Activated naive CD8-positive, alpha-beta T cell treated with anti-CD3 and anti-CD28 coated beads, Interleukin-2, amount 10 ng/mL, durations not matched to agents 7 days and 5 days (primary cell): ENCODE data around the gene IL11RA. TPM values are rescaled to one million over a fixed set of nuclear protein-coding genes. Genes with fewer than 3 reads are reported as not detected.

Experiments used
- ATAC-seq: fragments of 150-1000 bp; cut with Tn5 transposase; one replicate; pipeline ENCODE4 v1.10.0; 2021; ENCODE audit warnings: low read depth, moderate library complexity
- POLR2A ChIA-PET: fragments of 350-600 bp; sonication (Branson Sonifier 250); formaldehyde crosslinking; loops from one replicate; lab custom pipeline; 2021; ENCODE audit warnings: antibody characterized with exemption; lab: Charles Lee
- DNase-seq: peaks from one replicate; pipeline ENCODE4 v3.0.0; 2021
- H3K27ac Mint-ChIP-seq: one replicate; pipeline ENCODE4 v1.8.0; 2022; ENCODE audit warnings: mild to moderate bottlenecking, mixed read lengths
- H3K27me3 Mint-ChIP-seq: one replicate; pipeline ENCODE4 v1.8.0; 2022; ENCODE audit warnings: mild to moderate bottlenecking, moderate library complexity, mixed read lengths
- H3K36me3 Mint-ChIP-seq: one replicate; pipeline ENCODE4 v1.8.0; 2021; ENCODE audit warnings: mild to moderate bottlenecking, mixed read lengths
- H3K4me1 Mint-ChIP-seq: one replicate; pipeline ENCODE4 v1.8.0; 2021; ENCODE audit warnings: mixed read lengths
- H3K4me3 Mint-ChIP-seq: one replicate; pipeline ENCODE4 v1.8.0; 2022; ENCODE audit warnings: mild to moderate bottlenecking, moderate library complexity, mixed read lengths
- H3K9me3 Mint-ChIP-seq: one replicate; pipeline ENCODE4 v1.8.0; 2021; ENCODE audit warnings: mixed read lengths
- total RNA-seq, 2 experiments: library from RNA; stranded (reverse); gene quantifications; one replicate each; pipeline ENCODE4 v1.2.3, GENCODE V29; 2021

IL11RA gene
- total RNA-seq, 2 experiments from 2014 or later: 77.0 to 79.1 TPM

DNA sequence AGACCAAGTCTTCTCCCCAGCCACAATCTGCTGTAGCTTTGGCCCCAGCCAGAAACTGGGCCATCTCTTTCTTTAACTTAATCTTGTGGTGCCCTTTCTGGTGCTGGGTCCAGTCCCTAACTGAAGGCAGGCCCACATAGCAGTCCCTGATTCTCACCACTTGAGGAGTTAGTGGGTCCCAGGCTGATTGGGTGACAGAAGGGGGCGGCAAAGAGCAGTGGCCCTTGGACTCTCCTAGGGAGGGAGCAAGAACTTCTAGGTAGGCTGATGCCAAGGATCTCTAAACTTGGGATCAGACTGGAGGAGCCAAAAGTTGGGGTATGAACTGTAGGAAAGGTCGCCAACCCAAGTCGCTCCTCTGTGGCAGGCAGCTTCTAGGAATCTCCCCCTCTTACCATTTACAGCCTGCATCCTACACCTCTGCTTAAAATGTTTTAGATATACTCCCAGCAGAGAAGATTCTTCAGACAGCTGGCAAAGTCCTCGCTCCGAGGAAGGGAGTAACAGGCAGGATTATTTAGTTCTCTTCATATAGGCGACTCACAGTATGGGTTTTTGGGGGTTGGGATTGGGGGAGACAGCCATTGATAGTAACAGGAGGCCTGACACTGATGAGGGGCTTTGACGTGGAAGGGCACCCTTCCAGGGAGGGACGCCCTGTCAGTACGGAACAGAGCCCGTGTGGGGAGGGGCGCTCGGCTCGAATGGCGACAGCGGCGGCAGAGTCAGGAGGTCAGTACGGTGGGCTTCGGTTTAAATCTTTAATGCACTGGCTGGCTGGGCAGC is 12.5 kb downstream of the IL11RA start:
- peaks cover 32% of the 10 kb centered on the region for H3K4me1 Mint-ChIP-seq
- H3K4me3 Mint-ChIP-seq: peak overlapping the region; percentile 91
- peak overlapping the region; percentile 85 for H3K27ac Mint-ChIP-seq
- peaks cover 26% of the 10 kb centered on the region for H3K36me3 Mint-ChIP-seq
- DNase-seq (peak; percentile 83), ATAC-seq (peak; percentile 63)
- no peaks in the 10 kb centered on the region for H3K27me3 Mint-ChIP-seq
- peaks cover 3% of the 10 kb centered on the region for H3K9me3 Mint-ChIP-seq
- POLR2A ChIA-PET: interaction anchor here (0.6 to 3.3 kb wide), 8 partner anchors 11 to 44 kb away, joined by 3 to 47 read pairs (median 4); partner anchors contain the start of genes DCTN3, GALT, IL11RA and SIGMAR1

DNA sequence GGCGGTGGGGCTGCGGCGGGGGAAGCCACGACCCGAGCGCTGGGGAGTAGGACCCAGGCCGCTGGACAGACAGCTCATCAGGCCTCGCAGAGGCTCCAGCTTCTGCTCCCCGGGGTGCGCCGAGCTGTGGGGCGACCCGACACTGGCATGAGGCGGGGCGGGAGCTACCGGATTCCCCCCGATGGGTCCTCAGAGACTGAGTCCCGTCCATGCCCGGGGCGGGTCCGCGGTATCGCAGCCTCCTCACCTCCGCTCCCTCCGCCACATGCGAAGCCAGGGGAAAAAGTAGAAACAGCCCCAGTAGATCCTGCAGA is 13.0 kb downstream of the IL11RA start:
- Mint-ChIP-seq H3K27ac (peak overlapping the region; percentile 91), H3K9me3 (peaks cover 6% of the 10 kb centered on the region), H3K4me1 (peaks cover 32% of the 10 kb centered on the region), H3K4me3 (peak overlapping the region; percentile 91), H3K36me3 (peaks cover 31% of the 10 kb centered on the region), H3K27me3 (no peaks in the 10 kb centered on the region)
- ATAC-seq: no peak
- no peak for DNase-seq
- POLR2A ChIA-PET: interaction anchor here (0.6 to 3.3 kb wide), 8 partner anchors 11 to 45 kb away, joined by 3 to 47 read pairs (median 4); partner anchors contain the start of genes DCTN3, GALT, IL11RA and SIGMAR1

DNA sequence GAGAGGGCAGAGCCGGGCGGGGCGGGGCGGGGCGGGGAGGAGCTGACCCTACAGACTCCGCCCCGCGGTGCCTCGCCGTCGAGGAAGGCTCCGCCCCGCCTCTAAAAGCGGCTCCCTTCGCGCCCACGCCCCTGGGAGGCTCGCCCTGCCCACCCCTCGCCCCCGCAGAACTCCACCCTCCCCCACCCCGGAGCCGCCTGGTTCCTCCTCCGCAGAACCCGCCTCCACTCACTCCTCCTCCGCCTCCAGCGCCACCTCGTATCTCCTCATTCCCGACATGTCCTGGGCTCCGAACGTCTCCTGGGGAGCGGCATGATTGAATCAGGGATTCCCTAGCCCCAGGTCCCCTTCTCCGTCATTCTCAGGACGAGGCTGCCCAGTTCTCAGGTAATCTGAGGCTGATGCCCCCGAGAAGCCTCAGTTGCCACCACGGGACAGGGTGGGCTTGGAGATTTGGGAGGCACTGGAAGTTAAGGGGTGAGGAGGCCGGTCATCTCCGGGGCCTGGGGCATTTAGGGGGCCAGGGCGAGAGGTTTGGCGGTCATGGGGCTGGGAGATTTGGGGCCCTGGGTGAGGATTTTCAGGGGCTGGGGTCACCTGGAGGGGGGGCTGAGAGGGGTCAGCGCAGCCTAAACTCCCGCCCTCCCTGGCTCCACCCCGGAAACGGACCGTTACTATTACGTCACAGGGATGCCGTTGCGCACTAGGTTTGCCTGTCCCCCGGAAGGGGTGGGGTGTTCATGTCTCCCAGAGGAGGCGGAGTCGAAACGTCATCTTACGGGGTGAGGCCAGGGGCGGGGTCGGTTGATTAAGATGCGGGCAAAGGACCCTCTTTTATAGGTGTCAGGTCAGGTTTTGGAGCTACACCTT is 13.6 kb downstream of the IL11RA start:
- Mint-ChIP-seq H3K36me3 (peaks cover 30% of the 10 kb centered on the region), H3K27me3 (no peaks in the 10 kb centered on the region), H3K4me1 (peaks cover 32% of the 10 kb centered on the region), H3K27ac (peak overlapping the region; percentile 91), H3K9me3 (peaks cover 6% of the 10 kb centered on the region), H3K4me3 (peak overlapping the region; percentile 91)
- ATAC-seq (peak; percentile 73), DNase-seq (peak; percentile 85)
- POLR2A ChIA-PET: interaction anchor here (0.9 to 3.3 kb wide), 7 partner anchors 10 to 32 kb away, joined by 3 to 47 read pairs (median 4); partner anchors contain the start of genes GALT, IL11RA and SIGMAR1

DNA sequence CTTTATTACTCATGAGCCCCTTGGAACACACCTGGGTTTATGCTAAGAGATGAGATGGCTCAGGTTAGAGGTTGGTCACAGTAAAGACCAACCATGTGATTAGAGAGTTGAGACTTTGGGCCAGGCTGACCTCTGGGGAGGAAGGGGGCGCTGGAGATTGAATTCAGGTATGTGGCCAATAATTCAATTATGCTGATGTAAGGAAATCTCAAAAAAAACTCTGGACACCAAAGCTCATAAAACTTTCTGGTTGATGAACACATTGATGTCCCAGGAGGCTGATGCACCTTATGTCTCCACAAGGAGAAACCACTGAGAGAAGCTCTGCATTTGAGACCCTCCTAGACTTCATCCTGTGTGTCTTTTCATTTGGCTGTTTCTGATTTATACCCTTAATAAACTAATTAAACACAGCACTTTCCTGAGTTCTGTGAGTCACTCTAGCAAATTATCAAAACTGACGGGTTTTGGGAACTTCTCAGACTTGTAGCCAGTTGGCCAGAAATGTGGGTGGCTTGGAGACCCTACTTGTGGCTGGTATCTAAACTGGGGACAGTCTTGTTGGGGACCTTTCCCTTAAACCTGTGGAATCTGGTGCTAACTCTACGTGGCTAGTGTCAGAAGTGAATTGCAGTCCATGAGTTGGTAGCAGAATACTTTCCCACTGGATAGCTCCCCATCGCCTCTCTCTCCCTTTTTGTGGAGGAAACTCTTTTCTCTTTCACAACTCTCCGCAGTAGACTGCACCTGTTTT is 18.0 kb downstream of the IL11RA start:
- Mint-ChIP-seq H3K27me3 (no peaks in the 10 kb centered on the region), H3K4me1 (peaks cover 8% of the 10 kb centered on the region), H3K27ac (no peak overlapping the region), H3K4me3 (no peak overlapping the region), H3K36me3 (peaks cover 25% of the 10 kb centered on the region), H3K9me3 (peaks cover 6% of the 10 kb centered on the region)
- POLR2A ChIA-PET: no interaction called here
- ATAC-seq: no peak
- no peak for DNase-seq

DNA sequence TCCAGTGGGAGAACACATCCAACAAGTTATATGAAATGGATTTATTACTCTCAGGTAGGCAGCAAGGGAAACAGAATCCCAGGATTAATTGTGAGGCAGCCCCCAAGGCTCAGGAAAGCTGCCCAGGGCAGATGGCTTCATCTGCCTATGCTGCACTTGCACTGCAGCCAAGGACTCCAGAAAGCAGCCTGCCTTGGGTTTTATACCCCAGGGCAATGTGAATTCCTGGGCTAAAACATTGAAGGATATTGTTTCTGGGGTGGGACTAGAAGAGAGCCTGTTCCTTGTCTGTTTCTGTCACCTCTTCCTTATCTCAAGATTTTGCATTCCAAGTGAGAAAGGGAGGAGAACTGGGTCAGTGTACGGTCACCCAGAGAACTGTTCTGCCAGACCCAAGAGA is 19.3 kb downstream of the IL11RA start:
- no peak overlapping the region for H3K4me3 Mint-ChIP-seq
- no peak overlapping the region for H3K27ac Mint-ChIP-seq
- peaks cover 6% of the 10 kb centered on the region for H3K9me3 Mint-ChIP-seq
- ATAC-seq: no peak
- H3K27me3 Mint-ChIP-seq: peaks cover 2% of the 10 kb centered on the region
- H3K4me1 Mint-ChIP-seq: peaks cover 7% of the 10 kb centered on the region
- POLR2A ChIA-PET: no interaction called here
- no peak for DNase-seq
- H3K36me3 Mint-ChIP-seq: peaks cover 25% of the 10 kb centered on the region

DNA sequence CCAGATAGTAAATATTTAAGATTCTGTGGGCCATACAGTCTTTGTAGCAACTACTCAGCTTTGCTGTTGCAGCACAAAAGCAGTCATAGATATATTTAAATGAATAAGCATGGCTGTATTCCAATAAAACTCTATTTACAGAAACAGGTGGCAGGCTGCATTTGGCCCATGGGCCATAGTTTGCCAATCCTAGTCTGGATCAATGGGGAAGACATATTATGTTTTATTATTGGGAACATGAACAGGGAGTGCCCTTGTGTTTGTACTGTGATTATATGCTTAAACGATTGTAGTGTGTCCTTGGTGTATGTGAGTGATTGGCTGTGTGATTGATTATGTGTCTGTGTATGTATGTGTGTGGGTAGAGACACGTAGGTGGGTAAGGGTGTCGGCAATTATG is 22.5 kb downstream of the IL11RA start:
- peaks cover 2% of the 10 kb centered on the region for H3K27me3 Mint-ChIP-seq
- POLR2A ChIA-PET: no interaction called here
- DNase-seq (no peak), ATAC-seq (no peak)
- H3K9me3 Mint-ChIP-seq: peaks cover 2% of the 10 kb centered on the region
- H3K4me3 Mint-ChIP-seq: no peak overlapping the region
- H3K4me1 Mint-ChIP-seq: peaks cover 4% of the 10 kb centered on the region
- peaks cover 7% of the 10 kb centered on the region for H3K36me3 Mint-ChIP-seq
- no peak overlapping the region for H3K27ac Mint-ChIP-seq

DNA sequence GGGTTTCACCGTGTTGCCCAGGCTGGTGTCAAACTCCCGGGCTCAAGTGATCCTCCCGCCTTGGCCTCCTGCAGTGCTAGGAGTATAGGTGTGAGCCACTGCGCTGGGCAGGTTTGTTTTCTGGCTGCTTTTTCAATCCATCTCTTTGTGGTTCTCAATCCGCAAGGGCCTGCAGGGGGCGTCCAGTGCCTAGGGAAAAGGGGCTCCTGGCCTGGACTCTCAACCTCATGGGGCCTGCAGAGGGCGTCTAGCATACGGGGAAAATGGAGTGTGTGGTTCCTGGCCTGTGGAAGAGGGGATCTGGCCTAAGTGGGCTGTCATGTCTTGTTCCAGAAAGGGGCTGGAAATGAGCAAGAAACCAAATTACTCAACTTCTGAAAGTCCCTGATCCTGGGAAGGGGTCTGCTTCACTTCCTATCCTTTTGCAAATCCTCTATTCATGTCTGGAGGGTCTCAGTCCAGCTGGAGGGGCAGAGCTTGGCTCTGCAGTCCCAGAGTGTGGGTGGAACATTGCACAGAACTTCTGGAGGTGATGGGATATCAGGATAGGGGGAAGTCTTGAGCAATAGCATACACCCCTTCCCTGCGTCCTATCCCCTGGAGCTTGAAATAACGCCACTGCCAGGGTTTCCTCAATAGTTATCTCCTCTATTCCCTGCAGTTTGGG is 23.2 kb downstream of the IL11RA start:
- ATAC-seq (peak; percentile 75), DNase-seq (peak; percentile 62)
- Mint-ChIP-seq H3K36me3 (peaks cover 2% of the 10 kb centered on the region), H3K27me3 (peaks cover 2% of the 10 kb centered on the region), H3K4me3 (no peak overlapping the region), H3K9me3 (no peaks in the 10 kb centered on the region), H3K4me1 (peaks cover 4% of the 10 kb centered on the region), H3K27ac (no peak overlapping the region)
- POLR2A ChIA-PET: interaction anchor here (0.9 kb wide), 1 partner anchor 10 kb away, joined by 3 read pairs; no protein-coding TSS in a partner anchor

DNA sequence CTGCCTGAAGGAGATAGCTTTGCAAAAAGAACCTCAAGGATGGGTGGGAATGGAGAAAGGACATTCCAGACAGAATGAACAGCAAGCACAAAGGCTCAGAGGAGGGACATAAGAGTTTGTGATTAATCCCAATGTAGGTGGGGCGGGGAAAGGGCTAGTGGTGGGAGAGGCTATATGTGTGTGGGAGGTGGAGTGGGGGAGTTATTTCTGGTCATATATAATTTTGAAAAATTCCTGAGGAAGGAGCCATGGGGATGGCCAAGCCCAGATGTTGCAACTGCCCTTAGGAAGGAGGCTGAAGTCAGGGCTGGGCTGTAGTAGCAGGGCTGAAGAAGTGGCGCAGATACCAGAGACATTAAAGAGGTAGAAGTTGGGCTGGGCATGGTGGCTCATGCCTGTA is 23.9 kb downstream of the IL11RA start:
- H3K27me3 Mint-ChIP-seq: peaks cover 2% of the 10 kb centered on the region
- H3K4me1 Mint-ChIP-seq: peaks cover 4% of the 10 kb centered on the region
- H3K4me3 Mint-ChIP-seq: no peak overlapping the region
- H3K27ac Mint-ChIP-seq: no peak overlapping the region
- ATAC-seq: no peak
- POLR2A ChIA-PET: interaction anchor here (0.9 kb wide), 1 partner anchor 11 kb away, joined by 3 read pairs; no protein-coding TSS in a partner anchor
- no peaks in the 10 kb centered on the region for H3K36me3 Mint-ChIP-seq
- no peak for DNase-seq
- no peaks in the 10 kb centered on the region for H3K9me3 Mint-ChIP-seq

DNA sequence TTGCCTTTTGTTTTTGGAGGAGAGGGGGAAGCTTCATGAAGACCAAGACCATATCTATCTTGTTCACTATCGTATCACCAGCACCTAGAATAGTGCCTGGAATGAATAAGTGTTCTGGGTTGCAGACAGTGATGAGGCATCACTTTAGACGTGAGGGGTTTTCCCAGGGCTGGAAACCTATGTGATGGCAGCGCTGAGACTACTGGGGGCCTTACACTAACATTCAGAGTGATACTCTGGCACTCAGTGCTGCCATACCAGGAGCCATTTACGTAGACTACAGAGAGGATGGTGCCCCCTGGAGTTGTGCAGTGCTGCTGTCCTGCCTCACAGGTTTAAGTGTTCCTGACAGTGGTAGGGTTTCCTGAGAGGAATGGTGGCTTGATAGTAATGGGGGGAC is 32.2 kb downstream of the IL11RA start:
- POLR2A ChIA-PET: no interaction called here
- Mint-ChIP-seq H3K4me3 (no peak overlapping the region), H3K27ac (no peak overlapping the region), H3K36me3 (peaks cover 1% of the 10 kb centered on the region), H3K4me1 (no peaks in the 10 kb centered on the region), H3K9me3 (no peaks in the 10 kb centered on the region), H3K27me3 (no peaks in the 10 kb centered on the region)
- DNase-seq (no peak), ATAC-seq (no peak)

DNA sequence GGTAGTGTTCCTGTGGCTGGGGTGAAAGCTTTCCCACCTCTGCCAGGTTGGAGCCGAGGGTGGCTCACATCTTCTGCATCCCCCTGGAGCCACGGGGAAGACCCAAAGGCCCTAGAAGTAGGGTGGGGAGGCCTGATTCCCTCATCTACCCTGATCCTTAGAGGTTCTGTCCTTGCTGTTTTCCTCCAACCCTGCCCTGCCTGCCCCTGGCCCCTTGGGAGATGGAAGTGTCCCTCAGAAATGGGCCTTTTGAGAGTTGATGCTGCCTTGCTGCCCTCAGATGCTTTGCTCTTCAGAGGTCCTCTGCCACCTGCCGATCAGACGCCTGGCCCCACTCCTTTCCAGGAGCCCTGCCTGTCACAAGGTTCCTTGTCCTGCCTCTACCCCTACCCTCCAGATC is 32.8 kb downstream of the IL11RA start:
- POLR2A ChIA-PET: no interaction called here

DNA sequence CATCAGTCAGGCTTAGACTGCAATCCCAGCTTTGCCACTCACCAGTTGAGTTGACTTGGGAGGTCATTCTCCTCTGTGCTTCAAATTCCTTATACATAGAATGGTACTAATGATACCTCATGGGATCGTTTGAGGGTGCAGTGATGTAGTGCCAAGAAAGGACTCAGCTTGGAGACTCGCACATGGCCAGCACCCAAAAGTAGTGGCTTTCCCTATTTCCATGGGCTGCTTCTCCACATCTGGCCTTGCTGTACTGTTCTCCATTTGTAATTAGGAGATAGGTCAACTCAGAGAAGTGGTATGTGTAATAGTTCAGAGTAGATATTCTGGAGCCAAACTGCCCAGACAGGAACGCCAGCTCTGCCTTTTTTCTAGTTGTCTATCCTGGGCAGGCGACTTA is 33.6 kb downstream of the IL11RA start:
- no peak overlapping the region for H3K27ac Mint-ChIP-seq
- H3K4me3 Mint-ChIP-seq: no peak overlapping the region
- H3K36me3 Mint-ChIP-seq: peaks cover 1% of the 10 kb centered on the region
- POLR2A ChIA-PET: no interaction called here
- H3K9me3 Mint-ChIP-seq: no peaks in the 10 kb centered on the region
- H3K27me3 Mint-ChIP-seq: no peaks in the 10 kb centered on the region
- ATAC-seq (no peak), DNase-seq (no peak)
- no peaks in the 10 kb centered on the region for H3K4me1 Mint-ChIP-seq

More for the DNA sequence above, 32.8 kb downstream of the IL11RA start:
- H3K36me3 Mint-ChIP-seq: peaks cover 1% of the 10 kb centered on the region
- ATAC-seq: no peak
- H3K4me3 Mint-ChIP-seq: no peak overlapping the region
- no peak for DNase-seq
- no peak overlapping the region for H3K27ac Mint-ChIP-seq
- no peaks in the 10 kb centered on the region for H3K4me1 Mint-ChIP-seq
- no peaks in the 10 kb centered on the region for H3K9me3 Mint-ChIP-seq
- H3K27me3 Mint-ChIP-seq: no peaks in the 10 kb centered on the region

DNA sequence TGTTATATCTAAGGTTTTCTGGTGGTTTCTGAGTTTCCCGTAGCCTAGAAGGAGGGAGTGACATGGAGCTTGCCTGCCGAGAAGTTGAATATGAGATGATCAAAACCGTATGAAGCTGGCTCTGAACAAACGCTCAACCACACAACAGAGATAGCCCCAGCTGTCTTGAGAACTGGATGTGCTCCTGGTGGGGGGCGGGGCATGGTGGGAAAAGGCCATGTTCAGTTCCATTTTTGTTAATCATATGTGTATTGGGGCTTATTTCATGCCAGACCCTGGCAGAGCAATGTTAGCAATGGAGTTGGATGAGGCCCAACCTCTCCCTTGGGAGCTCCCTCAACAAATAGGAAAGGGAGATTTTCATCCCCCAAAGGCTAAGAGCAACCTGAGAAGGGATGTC is 34.2 kb downstream of the IL11RA start:
- Mint-ChIP-seq H3K27me3 (no peaks in the 10 kb centered on the region), H3K9me3 (no peaks in the 10 kb centered on the region), H3K27ac (no peak overlapping the region), H3K4me1 (no peaks in the 10 kb centered on the region), H3K36me3 (peaks cover 1% of the 10 kb centered on the region), H3K4me3 (no peak overlapping the region)
- no peak for ATAC-seq
- no peak for DNase-seq
- POLR2A ChIA-PET: no interaction called here
